NCI-H2029 treated with DMSO at 0.1 percent for 48 hours (cell line): ENCODE results near the gene MTFR1L.

Source experiments
- DNase-seq: peaks from one replicate; lab custom pipeline; 2025; lab: John Stamatoyannopoulos, UW

MTFR1L gene

GRCh38 chr1:25880518-25880917, 60.8 kb downstream of the MTFR1L start:
- DNase-seq: no peak

GRCh38 chr1:25881266-25881665, 61.5 kb downstream of the MTFR1L start:
- no peak for DNase-seq
